Stimulated activated CD8-positive, alpha-beta memory T cell treated with anti-CD3 and anti-CD28 coated beads, Interleukin-12 subunit alpha, Interleukin-12 subunit beta, amount 100 ng/mL, for 24 hours (primary cell): ENCODE results near the gene RNU6-1.

Source experiments
- DNase-seq: peaks from one replicate; pipeline ENCODE4 v3.0.0-alpha.2; 2020; ENCODE audit errors: extremely low read depth

RNU6-1 gene

GRCh38 chr15:67857220-67857619 lies 17.4 kb upstream of the RNU6-1 start:
- DNase-seq = no peak

DNA sequence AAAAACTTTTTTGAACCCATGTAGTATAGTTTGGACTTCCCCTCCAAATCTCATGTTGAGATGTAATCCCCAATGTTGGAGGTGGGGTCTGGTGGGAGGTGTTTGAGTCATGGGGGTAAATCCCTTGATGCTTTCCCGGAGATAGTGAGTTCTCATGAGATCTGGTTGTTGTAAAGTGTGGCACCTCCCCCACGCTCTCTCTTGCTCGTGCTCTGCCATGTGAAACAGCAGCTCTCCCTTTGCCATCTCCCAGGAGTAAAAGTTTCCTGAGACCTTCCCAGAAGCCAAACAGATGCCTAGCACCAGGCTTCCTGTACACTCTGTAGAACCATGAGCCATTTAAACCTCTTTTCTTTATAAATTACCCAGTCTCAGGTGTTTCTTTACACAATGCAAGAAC lies 16.0 kb upstream of the RNU6-1 start:
- DNase-seq = no peak

GRCh38 chr15:67854358-67854757 lies 14.5 kb upstream of the RNU6-1 start:
- DNase-seq = no peak

DNA sequence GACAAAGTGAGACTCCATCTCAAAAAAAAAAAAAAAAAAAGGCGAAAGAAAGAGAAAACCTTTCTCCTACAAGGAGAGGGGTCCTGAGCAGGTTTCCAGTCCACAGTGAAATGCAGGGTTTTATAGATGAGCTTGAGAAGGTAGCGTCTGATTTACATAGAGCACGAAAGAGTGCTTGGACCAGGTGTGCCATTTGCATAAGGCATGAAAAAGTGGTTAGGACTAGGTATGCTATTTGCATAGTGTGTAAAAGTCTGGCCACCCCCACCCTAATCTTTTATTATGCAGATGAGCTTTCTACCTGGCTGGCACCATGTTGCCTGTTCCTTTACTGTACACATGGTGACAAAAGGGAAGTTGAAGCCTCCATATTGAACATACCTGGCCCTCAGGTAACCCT lies 13.6 kb upstream of the RNU6-1 start:
- no peak for DNase-seq

DNA sequence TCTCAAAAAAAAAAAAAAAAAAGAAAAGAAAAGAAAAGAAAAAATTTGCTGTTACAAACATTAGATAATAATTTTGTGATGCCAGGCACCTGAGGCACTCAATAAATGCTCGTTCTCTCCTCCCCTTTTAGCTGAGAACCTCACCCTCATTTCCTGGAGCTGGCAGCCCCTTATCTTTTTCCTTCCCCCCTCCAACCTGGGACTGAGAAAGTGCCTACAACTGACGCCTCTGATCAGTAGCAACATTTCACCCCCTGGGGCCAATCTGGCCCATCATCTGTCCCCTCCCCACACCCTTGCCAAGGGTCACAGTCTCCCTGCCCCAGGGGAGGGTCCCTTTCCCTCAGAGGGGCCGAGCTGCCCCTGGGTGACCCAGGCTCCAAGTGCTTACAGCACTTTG lies 12.6 kb upstream of the RNU6-1 start:
- no peak for DNase-seq

GRCh38 chr15:67850994-67851571 lies 11.2 kb upstream of the RNU6-1 start:
- no peak for DNase-seq

DNA sequence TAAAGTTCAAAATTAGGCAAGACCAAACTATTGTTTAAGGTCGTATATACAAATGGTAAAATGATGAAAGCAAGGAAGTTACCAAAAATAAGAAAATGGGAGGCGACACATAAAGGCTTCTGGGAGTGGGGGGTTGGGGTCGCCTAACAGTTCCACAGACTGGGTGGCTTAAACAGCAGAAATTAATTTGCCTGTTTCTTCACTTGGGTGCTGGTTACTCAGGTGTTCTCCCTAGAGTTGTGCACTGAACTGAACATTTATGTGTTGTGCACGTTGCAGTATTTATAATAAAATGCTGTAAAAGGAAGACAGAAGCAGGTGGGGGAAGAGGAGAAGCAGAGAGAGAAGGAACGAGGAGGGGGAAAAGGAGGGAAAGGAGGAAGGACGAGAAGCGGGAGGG lies 10.5 kb upstream of the RNU6-1 start:
- no peak for DNase-seq

GRCh38 chr15:67849538-67849937 lies 9.7 kb upstream of the RNU6-1 start:
- no peak for DNase-seq

DNA sequence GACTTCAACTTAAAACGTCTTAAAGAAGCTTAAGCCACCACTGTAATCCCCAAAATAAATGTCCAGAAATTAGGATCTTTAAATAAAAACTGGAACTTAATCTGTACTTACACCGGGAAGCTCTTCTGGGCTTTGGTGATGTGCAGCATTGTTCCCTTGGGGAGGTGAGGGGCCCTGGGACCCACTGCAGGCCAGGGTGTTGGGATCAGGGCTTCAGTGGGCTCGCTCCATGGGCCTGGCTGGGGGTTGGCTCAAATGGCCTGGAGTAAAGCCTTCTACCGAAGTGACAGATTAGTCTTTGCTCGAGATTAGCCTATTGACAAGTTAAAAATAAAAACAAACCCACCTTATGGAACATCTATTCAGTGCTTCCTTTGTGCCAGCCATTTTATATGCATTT lies 6.1 kb upstream of the RNU6-1 start:
- no peak for DNase-seq

DNA sequence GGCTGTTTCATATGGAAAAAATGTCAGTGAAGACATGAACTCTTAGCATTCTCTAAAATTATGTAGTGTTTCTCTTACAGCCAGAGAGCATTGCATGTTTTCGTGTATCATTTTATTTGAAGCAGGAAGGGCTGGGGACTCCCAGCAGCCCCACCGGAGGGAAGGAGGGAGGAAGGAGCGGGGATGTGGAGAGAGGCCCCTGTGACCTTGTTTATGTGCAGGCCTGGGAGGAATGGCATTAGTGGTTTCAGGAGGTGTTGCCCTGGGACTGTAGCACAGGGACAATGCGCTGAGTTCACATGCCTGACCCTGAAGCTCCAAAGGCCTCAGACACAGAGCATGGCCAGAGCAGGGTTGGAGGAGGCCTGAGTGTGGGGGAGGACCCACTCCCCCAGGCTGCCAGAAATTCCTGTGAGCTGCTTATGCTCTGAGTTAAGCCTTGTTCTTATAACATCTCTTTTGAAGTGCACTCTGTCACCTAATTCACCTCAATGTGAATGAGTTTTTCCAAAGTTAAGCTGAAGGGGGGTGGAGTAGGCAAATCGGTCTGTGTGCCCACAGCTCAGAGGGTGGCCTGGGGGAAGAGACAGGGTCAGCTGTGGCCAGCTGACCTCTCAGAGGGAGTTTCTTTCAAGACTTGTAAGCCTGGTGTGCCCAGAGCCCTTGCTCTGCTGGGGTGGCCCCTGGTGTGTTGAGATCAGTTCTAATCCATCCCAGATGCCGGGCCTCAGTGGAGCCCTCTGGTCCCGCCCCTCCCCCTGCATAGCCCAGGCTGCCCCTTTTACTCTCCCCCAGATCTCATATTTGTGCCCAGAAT lies 3.9 kb upstream of the RNU6-1 start:
- DNase-seq = no peak

DNA sequence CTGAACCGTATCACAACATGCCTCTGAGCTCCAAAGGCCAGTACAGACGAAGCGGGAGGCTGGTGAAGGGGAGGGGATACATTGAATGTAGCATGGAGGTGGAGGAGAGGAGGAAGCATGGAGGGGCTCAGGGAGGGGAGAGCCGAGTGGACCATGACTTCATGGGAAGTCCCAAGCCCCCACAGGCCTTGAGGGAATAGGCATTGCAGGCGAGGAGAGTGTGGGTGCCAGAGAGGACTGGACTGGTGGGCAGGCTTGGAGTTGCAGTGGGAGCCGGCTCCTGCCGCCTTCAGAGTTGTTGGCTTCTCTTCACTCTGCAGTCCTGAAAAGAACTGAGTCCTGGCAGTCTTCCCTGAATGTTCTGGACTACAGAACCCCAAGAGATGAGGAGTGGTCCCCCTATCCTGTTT lies 3.3 kb upstream of the RNU6-1 start:
- DNase-seq = no peak

GRCh38 chr15:67841513-67841762 lies 1.6 kb upstream of the RNU6-1 start:
- DNase-seq = no peak

- no peak for DNase-seq
Measured at GRCh38 chr15:67840749-67841512, 1.1 kb upstream of the RNU6-1 start.

DNA sequence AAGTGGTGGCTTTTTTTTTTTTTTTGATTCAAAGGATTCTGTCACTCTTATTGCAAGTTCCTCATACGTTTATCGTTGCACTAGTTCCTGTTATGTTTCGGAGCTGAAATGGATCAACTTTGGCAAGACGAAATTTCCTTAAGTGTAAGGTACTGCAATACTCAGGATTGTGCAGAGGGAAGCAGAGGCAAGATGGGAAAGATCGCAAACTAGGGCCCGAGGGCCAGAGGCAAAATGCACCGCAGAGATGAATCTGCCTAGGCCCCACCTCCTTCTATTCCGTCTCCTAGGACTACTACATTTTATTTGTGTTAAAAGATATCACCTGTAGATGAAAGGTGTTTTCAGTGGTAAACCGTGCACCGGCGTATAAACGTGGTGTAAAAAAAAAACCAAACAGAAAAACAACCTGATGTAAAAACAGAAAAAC lies 331 bp downstream of the RNU6-1 start:
- no peak for DNase-seq

DNA sequence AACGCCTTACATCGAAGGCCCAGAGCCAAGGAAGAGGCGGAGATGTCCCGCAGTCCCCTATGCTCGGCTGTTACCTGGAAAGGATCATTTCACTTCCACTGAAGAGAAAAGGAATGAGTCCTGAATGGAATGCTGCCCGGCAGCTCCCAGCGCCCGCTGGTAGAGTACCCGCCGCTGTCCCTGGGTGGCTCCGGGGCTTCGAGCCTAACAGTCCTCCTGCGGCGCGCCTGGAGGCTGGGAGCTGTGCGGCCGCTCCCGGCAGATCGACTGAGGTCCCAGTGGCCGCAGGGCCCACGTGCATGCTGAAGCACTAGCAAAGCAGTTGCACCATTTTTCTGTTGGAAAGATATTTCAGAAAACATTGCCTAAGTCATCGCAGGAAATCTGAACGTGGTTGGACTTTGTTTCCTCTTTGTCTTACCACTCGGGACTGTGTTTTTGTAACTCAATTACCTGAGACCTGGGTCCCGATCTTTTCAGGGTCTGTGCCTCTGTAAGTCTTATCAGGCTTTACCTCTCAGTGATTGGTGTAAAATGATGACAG lies 984 bp downstream of the RNU6-1 start:
- DNase-seq = no peak

- DNase-seq = no peak
Measured at GRCh38 chr15:67836955-67837354, 2.9 kb downstream of the RNU6-1 start.

DNA sequence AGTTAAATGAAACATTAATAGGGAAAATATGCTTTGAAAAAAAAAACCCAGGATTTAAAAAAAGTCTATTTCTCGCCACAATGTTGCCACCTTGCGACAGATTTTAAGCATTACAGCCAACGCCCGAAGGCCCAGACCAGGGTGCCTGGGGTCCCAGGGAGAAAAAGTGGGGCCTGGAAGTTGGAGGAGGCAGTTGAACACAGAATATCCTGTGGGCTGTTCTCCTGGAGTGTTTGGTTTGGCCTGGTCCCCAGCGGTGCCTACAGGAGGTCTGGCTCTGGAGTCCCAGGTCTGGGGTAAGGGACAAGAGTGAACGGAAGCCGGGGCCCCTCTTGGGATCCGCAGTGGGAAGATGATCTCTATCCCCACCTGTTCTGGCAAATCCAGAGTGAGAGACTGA lies 3.4 kb downstream of the RNU6-1 start:
- DNase-seq = no peak

- DNase-seq = no peak
Measured at GRCh38 chr15:67836134-67836455, 3.8 kb downstream of the RNU6-1 start.

GRCh38 chr15:67835297-67836133 lies 4.3 kb downstream of the RNU6-1 start:
- no peak for DNase-seq

DNA sequence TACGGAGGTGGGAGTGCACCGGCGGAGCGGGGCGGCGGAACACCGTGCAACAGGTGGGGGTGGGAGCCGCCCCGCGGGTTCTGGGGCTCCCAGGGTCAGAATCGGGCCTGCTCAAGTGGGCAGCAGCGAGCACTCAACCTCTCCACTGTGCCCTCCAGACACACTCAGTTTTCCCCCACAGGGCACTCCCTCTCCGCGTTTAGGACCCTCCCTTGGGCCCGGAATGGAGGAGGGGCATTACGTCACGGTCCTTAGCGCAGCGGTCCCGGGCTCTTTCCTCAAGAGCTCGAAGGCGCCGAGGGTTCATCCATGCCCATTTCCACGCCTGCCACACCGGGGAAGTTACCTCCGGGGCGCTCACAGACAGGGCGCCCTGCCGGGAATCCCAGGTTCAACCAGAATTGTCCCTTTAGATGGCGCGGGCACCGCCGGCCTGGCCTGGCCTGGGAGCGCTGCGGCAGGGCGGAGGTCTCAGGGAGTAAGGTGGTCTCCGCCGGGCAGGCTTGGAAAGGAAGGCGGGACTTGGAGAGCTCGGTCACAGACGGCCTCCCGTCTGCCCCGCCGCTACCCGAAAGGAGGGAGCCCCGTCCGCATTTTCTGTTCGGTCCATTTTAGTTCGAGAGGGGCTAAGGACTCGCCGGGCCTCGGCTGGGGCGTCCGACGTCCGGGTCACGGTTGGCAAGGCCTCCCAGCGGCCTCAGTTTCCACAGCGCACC lies 5.1 kb downstream of the RNU6-1 start:
- DNase-seq = no peak

GRCh38 chr15:67833710-67834511 lies 5.9 kb downstream of the RNU6-1 start:
- DNase-seq = no peak
